H9 (cell line): Measurements from ENCODE around the gene CORO1C. TPM values are rescaled to one million over a fixed set of nuclear protein-coding genes. Genes with fewer than 3 reads are reported as not detected.

ENCODE experiments used
- DNase-seq: peaks from one replicate; pipeline ENCODE4 v3.0.0-alpha.2; 2017
- H2AFZ ChIP-seq: one replicate; pipeline ENCODE4 v1.6.1; 2013; ENCODE audit warnings: mild to moderate bottlenecking, low read length, control low read depth, moderate library complexity
- H2AK5ac ChIP-seq: 2 replicates; pipeline ENCODE4 v1.6.1; 2013; ENCODE audit warnings: low read length, control low read depth, mixed read lengths; ENCODE audit not compliant: insufficient read length
- H2BK120ac ChIP-seq: one replicate; pipeline ENCODE4 v1.6.1; 2013; ENCODE audit warnings: low read depth, mild to moderate bottlenecking, low read length, control low read depth, inconsistent platforms; ENCODE audit not compliant: poor library complexity, severe bottlenecking
- H2BK12ac ChIP-seq: 2 replicates; pipeline ENCODE4 v1.6.1; 2013; ENCODE audit warnings: low read length, control low read depth, mixed read lengths, low read depth; ENCODE audit not compliant: insufficient read length
- H2BK15ac ChIP-seq: 2 replicates; pipeline ENCODE4 v1.6.1; 2013; ENCODE audit warnings: low read depth, low read length, control low read depth
- H2BK20ac ChIP-seq: one replicate; pipeline ENCODE4 v1.6.1; 2013; ENCODE audit warnings: low read depth, mild to moderate bottlenecking, low read length, control low read depth, inconsistent platforms; ENCODE audit not compliant: poor library complexity, severe bottlenecking
- H2BK5ac ChIP-seq: 2 replicates; pipeline ENCODE4 v1.6.1; 2013; ENCODE audit warnings: low read length, control low read depth, mixed read lengths; ENCODE audit not compliant: insufficient read length
- H3K14ac ChIP-seq: 2 replicates; pipeline ENCODE4 v1.6.1; 2013; ENCODE audit warnings: low read length, control low read depth; ENCODE audit not compliant: insufficient read depth
- H3K18ac ChIP-seq: 2 replicates; pipeline ENCODE4 v1.6.1; 2013; ENCODE audit warnings: low read depth, mild to moderate bottlenecking, mixed read lengths, low read length, control low read depth; ENCODE audit not compliant: insufficient read length
- H3K23ac ChIP-seq: 2 replicates; pipeline ENCODE4 v1.6.1; 2013; ENCODE audit warnings: low read length, control low read depth, mixed read lengths, low read depth; ENCODE audit not compliant: insufficient read length
- H3K23me2 ChIP-seq: 2 replicates; pipeline ENCODE4 v1.6.1; 2013; ENCODE audit warnings: low read depth, mild to moderate bottlenecking, mixed read lengths, low read length, control low read depth; ENCODE audit not compliant: insufficient read length, poor library complexity, severe bottlenecking
- H3K27ac ChIP-seq: 2 replicates; pipeline ENCODE4 v1.5.1; 2013; ENCODE audit warnings: low read length, control low read depth, mixed read lengths, low read depth; ENCODE audit not compliant: insufficient read length
- H3K27me3 ChIP-seq: 2 replicates; pipeline ENCODE4 v1.6.1; 2013; ENCODE audit warnings: low read length, control low read depth, inconsistent platforms; ENCODE audit not compliant: insufficient read depth
- H3K4ac ChIP-seq: 2 replicates; pipeline ENCODE4 v1.6.1; 2013; ENCODE audit warnings: low read depth, mild to moderate bottlenecking, control low read depth, inconsistent platforms, low read length, moderate library complexity
- H3K4me1 ChIP-seq: 2 replicates; pipeline ENCODE4 v1.6.1; 2013; ENCODE audit warnings: low read length, control low read depth, inconsistent platforms; ENCODE audit not compliant: insufficient read depth
- H3K4me2 ChIP-seq: 2 replicates; pipeline ENCODE4 v1.6.1; 2013; ENCODE audit warnings: low read length, control low read depth, mixed read lengths; ENCODE audit not compliant: insufficient read length, insufficient read depth
- H3K56ac ChIP-seq: 2 replicates; pipeline ENCODE4 v1.6.1; 2013; ENCODE audit warnings: low read depth, mild to moderate bottlenecking, mixed read lengths, low read length, control low read depth; ENCODE audit not compliant: insufficient read length
- H3K79me1 ChIP-seq: 2 replicates; pipeline ENCODE4 v1.6.1; 2013; ENCODE audit warnings: low read depth, mild to moderate bottlenecking, moderate library complexity, low read length, control low read depth, inconsistent platforms; ENCODE audit not compliant: insufficient read depth, poor library complexity, severe bottlenecking
- H3K79me2 ChIP-seq: 2 replicates; pipeline ENCODE4 v1.6.1; 2013; ENCODE audit warnings: low read length, control low read depth, inconsistent platforms; ENCODE audit not compliant: insufficient read depth
- H3K9ac ChIP-seq: 2 replicates; pipeline ENCODE4 v1.6.1; 2013; ENCODE audit warnings: low read length, control low read depth, mixed read lengths; ENCODE audit not compliant: insufficient read length; ENCODE audit errors: extremely low read depth
- H3K9me3 ChIP-seq: one replicate; pipeline ENCODE4 v1.6.1; 2013; ENCODE audit warnings: low read depth, low read length, inconsistent platforms; ENCODE audit not compliant: control insufficient read depth
- H3T11ph ChIP-seq: one replicate; pipeline ENCODE4 v1.6.1; 2013; ENCODE audit warnings: mild to moderate bottlenecking, low read length, control low read depth, inconsistent platforms
- H4K20me1 ChIP-seq: one replicate; pipeline ENCODE4 v1.6.1; 2013; ENCODE audit not compliant: control insufficient read depth, insufficient read length, insufficient read depth
- H4K5ac ChIP-seq: 2 replicates; pipeline ENCODE4 v1.6.1; 2013; ENCODE audit warnings: low read depth, mild to moderate bottlenecking, mixed read lengths, low read length, control low read depth; ENCODE audit not compliant: insufficient read length
- H4K8ac ChIP-seq: replicated peaks from 2 replicates; pipeline ENCODE4 v1.6.1; 2013; ENCODE audit warnings: low read length, control low read depth, mixed read lengths, low read depth; ENCODE audit not compliant: insufficient read length
- H4K91ac ChIP-seq: 2 replicates; pipeline ENCODE4 v1.6.1; 2013; ENCODE audit warnings: low read depth, mild to moderate bottlenecking, moderate library complexity, mixed read lengths, low read length, control low read depth; ENCODE audit not compliant: insufficient read length
- H3K27ac Mint-ChIP-seq, 3 experiments: 2 replicates in 2 of 3; 3 replicates in 1 of 3; pipeline ENCODE4 v1.8.0; 2020 to 2021; ENCODE audit warnings: mixed read lengths in 3 of 3, mild to moderate bottlenecking in 1 of 3, moderate library complexity in 1 of 3
- H3K27me3 Mint-ChIP-seq: 2 replicates; pipeline ENCODE4 v1.8.0; 2021; ENCODE audit warnings: low read depth, mild to moderate bottlenecking, moderate library complexity, mixed read lengths
- H3K36me3 Mint-ChIP-seq, 3 experiments: 2 replicates in 2 of 3; 3 replicates in 1 of 3; pipeline ENCODE4 v1.8.0; 2020 to 2021; ENCODE audit warnings: low read depth in 3 of 3, mixed read lengths in 3 of 3; ENCODE audit not compliant: insufficient read depth in 1 of 3
- H3K4me1 Mint-ChIP-seq, 2 experiments: 2 replicates each; pipeline ENCODE4 v1.8.0; 2020; ENCODE audit warnings: mixed read lengths in 2 of 2
- H3K4me3 Mint-ChIP-seq, 2 experiments: 2 replicates in 1 of 2; 3 replicates in 1 of 2; pipeline ENCODE4 v1.8.0; 2020 to 2021; ENCODE audit warnings: mild to moderate bottlenecking in 2 of 2, mixed read lengths in 2 of 2, moderate library complexity in 1 of 2
- H3K9me3 Mint-ChIP-seq, 2 experiments: 2 replicates in 1 of 2; 3 replicates in 1 of 2; pipeline ENCODE4 v1.8.0; 2020; ENCODE audit warnings: mild to moderate bottlenecking in 2 of 2, mixed read lengths in 2 of 2, moderate library complexity in 1 of 2
- WGBS: extraction: QIAGEN DNeasy Blood & Tissue Kit; methylation state at CpG from one replicate; pipeline ENCODE4 v1.1.7; 2013; ENCODE audit warnings: missing lambda C conversion rate, low lambda C conversion rate, mixed read lengths; ENCODE audit not compliant: insufficient read length; ENCODE audit errors: extremely low coverage; 5-methylcytosine and 5-hydroxymethylcytosine counted together
- total RNA-seq: library from RNA; stranded (reverse); gene quantifications from 2 replicates; pipeline ENCODE4 v1.2.1, GENCODE V29; 2021
- TF ChIP-seq, protein P1 (sequence below): fragments of 200-600 bp; sonication (generic); conservative IDR thresholded peaks from 3 replicates; pipeline ENCODE4 v1.8.0; 2021; ENCODE audit warnings: antibody characterized with exemption, mild to moderate bottlenecking

Gene CORO1C
- total RNA-seq, 1 experiment from 2014 or later: 154 TPM

DNA sequence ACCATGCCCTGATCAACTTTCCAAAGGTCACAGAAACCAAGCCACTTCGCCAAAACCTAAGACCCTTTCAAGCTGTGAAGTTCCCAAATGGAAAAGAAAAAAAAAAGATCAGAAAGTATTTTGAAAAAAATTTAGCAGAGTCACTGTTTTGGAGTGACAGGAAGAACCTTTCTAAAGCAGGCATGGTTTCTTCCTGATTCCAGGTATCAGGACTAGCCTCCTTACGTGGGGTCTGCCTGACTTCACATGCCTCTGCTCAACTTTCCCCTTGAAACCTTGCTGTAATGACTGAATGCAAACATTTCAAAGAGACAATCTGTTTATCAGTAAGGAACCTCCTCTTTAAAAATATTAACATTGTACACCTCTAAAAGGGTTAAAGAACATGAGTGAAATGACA lies 9.5 kb downstream of the CORO1C start:
- H4K8ac ChIP-seq: no peak overlapping the region
- no peak overlapping the region for H3T11ph ChIP-seq
- peaks cover 51 to 54% of the 10 kb centered on the region in 2 experiments for H3K4me1 Mint-ChIP-seq
- no peaks in the 10 kb centered on the region for H3K23me2 ChIP-seq
- no peak for DNase-seq
- H2BK20ac ChIP-seq: no peak overlapping the region
- H3K4ac ChIP-seq: no peak overlapping the region
- H4K91ac ChIP-seq: no peak overlapping the region
- no peaks in the 10 kb centered on the region for H3K27me3 Mint-ChIP-seq
- H3K9ac ChIP-seq: no peak overlapping the region
- H4K5ac ChIP-seq: no peak overlapping the region
- no peaks in the 10 kb centered on the region for H3K9me3 Mint-ChIP-seq
- peaks cover 4% of the 10 kb centered on the region for H3K79me1 ChIP-seq
- no peak overlapping the region for H2AFZ ChIP-seq
- no peak overlapping the region for H2BK5ac ChIP-seq
- H3K27me3 ChIP-seq: no peaks in the 10 kb centered on the region
- no peak overlapping the region for H3K27ac ChIP-seq
- no peak overlapping the region for H3K23ac ChIP-seq
- H3K79me2 ChIP-seq: peaks cover 26% of the 10 kb centered on the region
- H3K27ac Mint-ChIP-seq: peak overlapping the region in 1 of 3 experiments; percentile 33; a peak in 1 of 7 replicates
- peaks cover 9% of the 10 kb centered on the region for H3K4me1 ChIP-seq
- no peak overlapping the region for H2BK120ac ChIP-seq
- no peak overlapping the region for H3K4me2 ChIP-seq
- H3K18ac ChIP-seq: no peak overlapping the region
- WGBS: no CpG with 5 or more reads among the region's 2 CpGs
- H2BK12ac ChIP-seq: no peak overlapping the region
- no peak overlapping the region for H2BK15ac ChIP-seq
- H3K36me3 Mint-ChIP-seq: peaks cover 0 to 5% (median 3%) of the 10 kb centered on the region in 3 experiments; a peak in 4 of 7 replicates
- H3K14ac ChIP-seq: no peak overlapping the region
- TF ChIP-seq, protein P1, sequence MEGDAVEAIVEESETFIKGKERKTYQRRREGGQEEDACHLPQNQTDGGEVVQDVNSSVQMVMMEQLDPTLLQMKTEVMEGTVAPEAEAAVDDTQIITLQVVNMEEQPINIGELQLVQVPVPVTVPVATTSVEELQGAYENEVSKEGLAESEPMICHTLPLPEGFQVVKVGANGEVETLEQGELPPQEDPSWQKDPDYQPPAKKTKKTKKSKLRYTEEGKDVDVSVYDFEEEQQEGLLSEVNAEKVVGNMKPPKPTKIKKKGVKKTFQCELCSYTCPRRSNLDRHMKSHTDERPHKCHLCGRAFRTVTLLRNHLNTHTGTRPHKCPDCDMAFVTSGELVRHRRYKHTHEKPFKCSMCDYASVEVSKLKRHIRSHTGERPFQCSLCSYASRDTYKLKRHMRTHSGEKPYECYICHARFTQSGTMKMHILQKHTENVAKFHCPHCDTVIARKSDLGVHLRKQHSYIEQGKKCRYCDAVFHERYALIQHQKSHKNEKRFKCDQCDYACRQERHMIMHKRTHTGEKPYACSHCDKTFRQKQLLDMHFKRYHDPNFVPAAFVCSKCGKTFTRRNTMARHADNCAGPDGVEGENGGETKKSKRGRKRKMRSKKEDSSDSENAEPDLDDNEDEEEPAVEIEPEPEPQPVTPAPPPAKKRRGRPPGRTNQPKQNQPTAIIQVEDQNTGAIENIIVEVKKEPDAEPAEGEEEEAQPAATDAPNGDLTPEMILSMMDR: no peak
- no peak overlapping the region for H3K56ac ChIP-seq
- H3K9me3 ChIP-seq: no peaks in the 10 kb centered on the region
- no peak overlapping the region for H3K4me3 Mint-ChIP-seq
- no peak overlapping the region for H2AK5ac ChIP-seq
- H4K20me1 ChIP-seq: no peaks in the 10 kb centered on the region
